RWPE1 (cell line): Measurements from ENCODE around the gene PIWIL1.

Source experiments
- CTCF ChIA-PET: fragments of 350-600 bp; sonication (Branson Sonifier 250); formaldehyde crosslinking; extraction: SDS; loops from one replicate; lab custom pipeline; 2021; lab: Yijun Ruan, JAX
- POLR2A ChIA-PET: fragments of 400-600 bp; formaldehyde crosslinking; extraction: SDS; loops from one replicate; lab custom pipeline; 2020; ENCODE audit warnings: antibody characterized with exemption; ENCODE audit not compliant: low non-redundant PET; lab: Yijun Ruan, JAX
- DNase-seq: peaks from one replicate; pipeline ENCODE4 v3.0.0; 2012; ENCODE audit warnings: low spot score
- H3K27ac ChIP-seq: fragments of 450-650 bp; 2 replicates; pipeline ENCODE4 v1.5.1; 2017
- CTCF ChIP-seq: fragments of 450-650 bp; conservative IDR thresholded peaks from 2 replicates; pipeline ENCODE4 v1.5.1; 2017; ENCODE audit warnings: low read depth, mild to moderate bottlenecking

The PIWIL1 gene

DNA sequence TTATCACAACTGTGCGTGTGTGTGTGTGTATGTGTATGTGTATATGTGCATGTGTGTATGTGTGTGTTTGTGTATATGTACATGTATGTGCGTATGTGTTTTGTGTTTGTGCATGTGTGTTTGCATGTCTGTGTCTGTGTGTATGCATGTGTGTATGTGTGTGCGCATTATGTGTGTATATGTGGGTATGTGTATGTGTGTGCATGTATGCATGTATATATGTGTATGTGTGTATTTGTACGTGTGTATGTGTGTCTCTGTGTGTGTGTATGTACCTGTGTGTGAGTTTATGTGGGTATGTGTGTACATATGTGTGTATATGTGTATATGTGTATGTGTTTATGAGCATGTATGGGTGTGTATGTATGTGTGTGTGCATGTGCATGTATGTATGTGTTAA is 37.6 kb upstream of the PIWIL1 start:
- ChIA-PET CTCF (no interaction called here), POLR2A (no interaction called here)
- DNase-seq: no peak
- no peak for TF ChIP-seq CTCF
- H3K27ac ChIP-seq: no peak overlapping the region

DNA sequence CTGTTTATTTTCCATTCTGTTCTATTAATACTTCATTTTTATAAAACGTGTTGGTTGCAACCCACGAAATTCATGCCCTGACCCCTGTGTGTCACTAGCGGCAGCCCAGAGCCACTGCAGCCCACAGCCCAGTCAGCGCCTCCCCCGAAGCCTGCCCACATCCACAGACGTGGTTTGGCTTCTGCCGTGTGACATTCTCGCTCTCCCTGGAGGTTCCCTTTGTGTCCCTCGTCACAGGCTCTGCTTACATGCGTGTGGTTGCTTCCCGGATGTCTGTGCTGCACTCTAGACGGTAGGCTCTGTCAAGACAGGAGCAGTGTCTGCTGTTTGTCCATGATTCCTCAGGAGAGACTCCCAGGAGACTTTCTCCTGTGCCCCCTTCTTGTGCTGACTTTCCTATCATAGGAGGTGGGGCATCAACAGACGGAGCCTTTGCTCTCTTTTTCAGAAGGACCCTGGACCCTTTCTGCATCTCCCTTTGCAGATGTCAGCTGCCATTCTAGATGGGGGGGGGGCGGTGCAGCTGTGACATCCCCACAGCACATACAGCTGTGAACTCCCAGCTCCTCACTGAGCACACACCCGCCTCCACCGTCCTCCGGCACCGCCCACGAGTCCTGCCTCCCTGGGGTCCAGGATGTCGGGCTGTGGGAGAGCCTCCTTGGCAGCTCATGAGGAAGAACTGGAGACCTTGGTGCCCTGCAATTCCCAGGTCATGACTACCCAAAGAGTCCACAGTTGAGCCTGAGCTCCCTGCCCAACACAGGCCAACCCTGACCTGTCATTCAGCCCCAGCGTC is 36.8 kb upstream of the PIWIL1 start:
- no peak for TF ChIP-seq CTCF
- no peak overlapping the region for H3K27ac ChIP-seq
- ChIA-PET CTCF (no interaction called here), POLR2A (no interaction called here)
- no peak for DNase-seq

- ChIA-PET POLR2A (no interaction called here), CTCF (no interaction called here)
- no peak for TF ChIP-seq CTCF
- no peak for DNase-seq
- no peak overlapping the region for H3K27ac ChIP-seq
Observed at GRCh38 chr12:130301559-130301958, 36.1 kb upstream of the PIWIL1 start.

DNA sequence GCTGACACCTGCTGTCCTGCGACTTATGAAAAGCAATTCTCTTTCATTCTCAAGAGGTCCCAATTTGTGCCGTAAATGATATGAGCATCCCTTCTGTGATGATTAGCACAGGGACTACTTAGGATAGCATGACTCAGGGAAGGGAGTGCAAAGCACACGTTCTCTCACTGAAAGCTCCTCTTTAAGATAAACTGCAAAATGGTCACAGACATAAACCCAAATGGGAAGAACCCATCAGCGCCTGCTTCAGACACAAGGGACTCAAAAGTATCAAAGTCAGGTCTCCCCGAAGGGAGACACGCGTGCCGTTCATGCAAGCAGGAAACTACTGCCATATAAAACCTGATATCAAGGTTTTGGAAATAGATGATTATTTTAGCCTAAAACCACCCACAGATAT is 33.9 kb upstream of the PIWIL1 start:
- no peak for DNase-seq
- ChIA-PET POLR2A (no interaction called here), CTCF (interaction anchor here (0.7 kb wide), 1 partner anchor 256 kb away, joined by 3 read pairs; no protein-coding TSS in a partner anchor)
- TF ChIP-seq CTCF: no peak
- no peak overlapping the region for H3K27ac ChIP-seq

DNA sequence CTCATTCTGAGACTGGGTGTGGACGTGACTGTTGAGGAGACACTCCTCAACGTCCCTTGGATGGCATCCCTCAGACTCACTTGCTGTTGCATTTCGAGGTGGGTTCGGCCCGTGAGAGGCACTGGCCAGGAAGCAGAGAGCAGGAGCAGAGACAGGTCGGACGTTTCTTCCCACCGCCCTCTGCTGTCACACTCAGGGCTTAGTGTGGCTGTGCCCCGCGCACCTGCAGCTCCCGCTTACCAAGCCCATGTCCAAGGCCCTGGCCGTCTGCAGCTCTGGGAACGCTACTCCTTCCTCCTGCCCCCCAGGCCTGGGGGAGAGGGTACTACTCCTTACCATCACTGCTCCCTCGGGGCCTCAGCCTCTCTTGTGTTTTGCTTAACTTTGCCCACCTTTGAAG is 29.8 kb upstream of the PIWIL1 start:
- TF ChIP-seq CTCF: no peak
- no peak for DNase-seq
- CTCF ChIA-PET: no interaction called here
- no peak overlapping the region for H3K27ac ChIP-seq
- POLR2A ChIA-PET: no interaction called here

- CTCF ChIA-PET: no interaction called here
- TF ChIP-seq CTCF: no peak
- no peak for DNase-seq
- POLR2A ChIA-PET: no interaction called here
- H3K27ac ChIP-seq: no peak overlapping the region
Observed at GRCh38 chr12:130308393-130308792, 29.3 kb upstream of the PIWIL1 start.
